ENCODE results near the gene TRIM26.

The TRIM26 gene

DNA sequence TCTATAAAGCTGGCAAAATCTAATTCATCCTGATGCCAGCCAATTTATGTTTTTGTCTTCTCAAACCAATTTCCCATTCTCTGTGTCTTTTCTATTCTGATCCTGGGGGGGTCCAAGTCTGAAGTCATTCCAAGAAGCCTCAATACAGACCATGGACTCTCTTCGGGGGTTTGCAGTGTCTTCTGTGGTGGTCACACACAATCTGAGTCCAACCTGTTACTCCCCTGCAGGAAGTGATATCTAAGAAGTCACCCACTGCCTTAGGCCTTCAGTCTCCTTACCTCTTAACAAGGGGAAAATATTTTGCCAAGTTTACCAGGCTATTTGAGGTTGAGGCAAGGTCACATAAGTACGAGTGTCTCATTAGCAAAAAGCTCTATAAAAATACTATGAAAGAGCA, 1.9 kb downstream of the TRIM26 start:
- H3K4me3 ChIP-seq (ENCODE audit: low read length) = peak overlapping the region; percentile 97
- TF ChIP-seq, protein P1, sequence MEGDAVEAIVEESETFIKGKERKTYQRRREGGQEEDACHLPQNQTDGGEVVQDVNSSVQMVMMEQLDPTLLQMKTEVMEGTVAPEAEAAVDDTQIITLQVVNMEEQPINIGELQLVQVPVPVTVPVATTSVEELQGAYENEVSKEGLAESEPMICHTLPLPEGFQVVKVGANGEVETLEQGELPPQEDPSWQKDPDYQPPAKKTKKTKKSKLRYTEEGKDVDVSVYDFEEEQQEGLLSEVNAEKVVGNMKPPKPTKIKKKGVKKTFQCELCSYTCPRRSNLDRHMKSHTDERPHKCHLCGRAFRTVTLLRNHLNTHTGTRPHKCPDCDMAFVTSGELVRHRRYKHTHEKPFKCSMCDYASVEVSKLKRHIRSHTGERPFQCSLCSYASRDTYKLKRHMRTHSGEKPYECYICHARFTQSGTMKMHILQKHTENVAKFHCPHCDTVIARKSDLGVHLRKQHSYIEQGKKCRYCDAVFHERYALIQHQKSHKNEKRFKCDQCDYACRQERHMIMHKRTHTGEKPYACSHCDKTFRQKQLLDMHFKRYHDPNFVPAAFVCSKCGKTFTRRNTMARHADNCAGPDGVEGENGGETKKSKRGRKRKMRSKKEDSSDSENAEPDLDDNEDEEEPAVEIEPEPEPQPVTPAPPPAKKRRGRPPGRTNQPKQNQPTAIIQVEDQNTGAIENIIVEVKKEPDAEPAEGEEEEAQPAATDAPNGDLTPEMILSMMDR (IDR thresholded peaks at IDR 0.05; ENCODE audit: insufficient read depth, low read depth, low read length, missing control alignments) = no peak
- no peak for DNase-seq (ENCODE audit: low read depth)

DNA sequence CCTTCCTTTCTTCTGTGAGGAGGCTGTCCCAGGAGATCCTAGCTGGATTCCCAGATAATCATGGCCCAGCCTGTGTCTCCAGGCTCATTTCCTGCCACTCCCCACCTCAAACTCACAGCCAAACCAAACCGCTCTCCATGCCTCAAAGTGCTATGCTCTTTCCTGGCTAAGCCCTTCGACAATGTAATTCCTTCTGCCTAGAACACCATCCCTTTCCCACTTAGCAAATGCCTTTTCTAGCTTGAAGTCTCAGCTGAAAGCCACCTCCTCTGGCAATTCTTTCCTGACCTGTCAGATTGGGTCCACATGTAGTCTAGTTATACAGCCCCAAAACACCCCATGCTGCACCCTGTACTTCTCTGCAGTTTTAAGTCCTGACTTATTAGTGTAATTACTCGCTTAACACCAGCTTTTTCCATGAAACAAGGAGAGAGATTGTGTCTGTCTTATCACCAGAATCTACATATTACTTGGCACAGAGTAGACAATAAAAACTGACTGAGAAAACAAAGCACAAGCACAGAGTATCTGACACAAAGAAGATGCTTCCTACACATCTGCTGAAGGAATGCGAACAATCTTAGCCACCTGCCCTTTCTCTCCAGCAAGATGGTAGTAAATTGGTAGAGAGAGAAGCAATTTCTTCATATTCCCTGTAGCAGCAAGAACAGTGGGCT, 5.4 kb downstream of the TRIM26 start:
- TF ChIP-seq, protein P1 (IDR thresholded peaks at IDR 0.05; ENCODE audit: insufficient read depth, low read depth, low read length, missing control alignments) = no peak
- H3K4me3 ChIP-seq (ENCODE audit: low read length) = no peak overlapping the region
- DNase-seq (ENCODE audit: low read depth) = peak; percentile 16

DNA sequence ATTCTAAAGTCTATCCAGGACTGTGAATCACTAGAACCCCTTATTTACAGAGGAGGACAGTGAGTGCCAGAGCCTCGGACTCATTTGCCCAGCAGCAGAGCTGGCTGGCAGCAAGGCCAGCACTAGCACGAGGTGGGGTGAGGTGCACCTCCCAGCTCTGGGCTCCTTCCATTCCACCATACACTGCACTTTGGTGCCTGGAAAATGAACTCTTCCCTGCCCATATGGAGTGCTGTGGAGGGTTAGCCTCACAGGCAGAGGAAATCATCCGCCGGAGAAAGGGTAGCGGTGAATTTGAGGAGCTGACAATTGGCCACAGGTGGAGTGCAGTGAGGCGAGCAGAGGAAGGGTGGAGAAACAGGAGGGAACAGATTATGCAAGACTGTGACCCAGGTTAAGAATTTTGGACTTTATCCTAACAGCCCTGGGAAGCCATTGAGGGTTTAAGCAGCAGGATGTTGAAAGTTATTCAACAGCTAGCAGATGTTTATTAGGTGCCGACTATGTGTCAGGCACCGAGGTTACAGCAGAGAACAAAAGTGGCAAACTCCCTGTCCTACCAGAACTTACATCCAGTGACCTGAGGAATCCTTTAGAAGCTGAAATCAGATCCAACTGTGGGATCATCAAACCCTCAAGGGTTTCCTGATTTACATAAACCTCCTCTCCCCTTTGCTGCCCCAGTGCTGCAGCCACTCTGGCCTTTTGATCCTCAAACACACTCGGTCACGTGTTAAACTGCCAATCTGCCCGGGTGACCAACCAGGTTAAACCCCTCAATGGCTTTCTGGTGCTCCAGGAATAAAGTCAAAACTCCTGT, 6.2 kb downstream of the TRIM26 start:
- no peak overlapping the region for H3K4me3 ChIP-seq (ENCODE audit: low read length)
- DNase-seq (ENCODE audit: low read depth) = peak; percentile 21
- TF ChIP-seq, protein P1 (IDR thresholded peaks at IDR 0.05; ENCODE audit: insufficient read depth, low read depth, low read length, missing control alignments) = no peak

DNA sequence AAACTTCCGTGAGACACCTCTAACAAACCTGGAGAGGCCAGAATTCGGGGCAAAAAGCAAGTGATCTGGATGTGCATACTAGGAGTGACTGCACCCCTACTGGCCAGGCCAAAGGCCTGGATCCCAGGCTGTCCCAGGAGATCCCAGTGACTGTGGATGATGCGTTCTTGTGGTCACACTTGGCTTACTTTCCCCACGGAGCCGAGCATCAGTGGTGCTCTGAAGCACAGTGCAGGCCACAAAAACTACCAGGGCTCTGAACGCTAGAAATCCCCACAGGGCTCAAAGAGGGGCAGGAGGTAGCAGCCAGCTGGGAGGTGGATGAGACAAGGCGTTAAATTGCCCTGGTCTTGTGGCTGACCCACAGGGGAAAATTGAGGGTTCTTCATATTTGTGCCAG, 7.1 kb downstream of the TRIM26 start:
- H3K4me3 ChIP-seq (ENCODE audit: low read length) = no peak overlapping the region
- TF ChIP-seq, protein P1 (IDR thresholded peaks at IDR 0.05; ENCODE audit: insufficient read depth, low read depth, low read length, missing control alignments) = no peak
- DNase-seq (ENCODE audit: low read depth) = no peak

DNA sequence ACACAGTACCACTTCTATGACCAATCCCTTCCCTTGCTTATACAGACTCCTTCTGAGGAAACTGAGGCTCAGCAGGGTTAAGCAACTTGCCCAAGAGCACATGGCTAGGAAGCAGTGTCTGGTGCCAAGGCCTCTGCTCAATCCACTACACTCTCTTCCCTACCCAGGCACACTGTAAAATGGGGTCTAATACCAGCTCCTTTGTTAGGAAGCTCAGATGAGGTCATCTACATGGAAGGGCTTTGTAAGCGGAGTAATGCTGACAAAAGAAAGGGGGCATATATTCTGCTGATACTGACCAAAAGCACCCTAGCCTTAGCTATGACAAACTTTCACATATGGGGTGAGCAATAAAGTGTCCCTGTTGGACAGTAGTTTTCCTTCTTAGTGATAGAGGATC, 9.1 kb downstream of the TRIM26 start:
- DNase-seq (ENCODE audit: low read depth) = no peak
- no peak overlapping the region for H3K4me3 ChIP-seq (ENCODE audit: low read length)
- TF ChIP-seq, protein P1 (IDR thresholded peaks at IDR 0.05; ENCODE audit: insufficient read depth, low read depth, low read length, missing control alignments) = no peak

DNA sequence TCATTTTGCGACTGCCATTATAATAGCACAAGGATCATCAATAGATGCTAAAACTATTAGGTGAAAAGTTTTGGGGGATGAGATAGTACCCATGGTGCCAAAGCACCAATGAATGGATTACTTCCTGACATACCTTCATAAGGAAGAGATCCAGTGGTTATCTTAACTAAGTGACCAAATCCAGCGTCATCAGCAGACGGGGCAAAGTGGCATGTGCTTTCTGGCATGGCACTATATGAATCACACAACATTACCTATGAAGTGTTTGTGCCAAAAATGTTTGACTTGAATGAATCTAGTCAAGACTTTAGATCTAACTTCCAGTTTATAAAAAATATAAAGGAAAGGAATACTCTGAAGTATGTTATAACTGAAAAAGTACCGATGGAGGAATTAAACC, 10.8 kb downstream of the TRIM26 start:
- peak; percentile 32 for DNase-seq (ENCODE audit: low read depth)
- H3K4me3 ChIP-seq (ENCODE audit: low read length) = no peak overlapping the region
- TF ChIP-seq, protein P1 (IDR thresholded peaks at IDR 0.05; ENCODE audit: insufficient read depth, low read depth, low read length, missing control alignments) = no peak

All from epithelial cell of esophagus (primary cell).